A549 treated with Hydrocortisone at 1 μM for 4 hours (cell line): Measurements from ENCODE around the gene DLST. TPM values are rescaled to one million over a fixed set of nuclear protein-coding genes. Genes with fewer than 3 reads are reported as not detected.

ENCODE experiments used
- total RNA-seq: library from RNA; stranded (reverse); fragments of 200-300 nt; extraction: Qiagen RNA extraction; gene quantifications from 5 replicates; pipeline ENCODE4 v1.2.3, GENCODE V29; 2022

Gene DLST
- 96.3 to 116 TPM (median 100 TPM) in 5 replicates for total RNA-seq

GRCh38 chr14:74881431-74882102, at the start of gene DLST:
TSS of gene DLST (plus strand) at chr14:74881916. CDS start at chr14:74881954, 38 bp downstream.

GRCh38 chr14:74875941-74876913, 5.5 kb upstream of the DLST start, which contains the start of gene PROX2:
TSS of gene PROX2 (minus strand) at chr14:74876145. CDS start at chr14:74863834, 12,311 bp downstream.

GRCh38 chr14:74922752-74923401, 41.2 kb downstream of the DLST start, which contains the start of gene RPS6KL1:
TSS of gene RPS6KL1 (minus strand) at chr14:74923260. CDS start at chr14:74921541, 1,719 bp downstream.

Other genes with a start within 250 kb of the DLST start
- gene AREL1, start 168.8 kb upstream of the DLST start, total RNA-seq, result 20.8 to 28.0 TPM (median 25.2 TPM) in 5 replicates
- gene FCF1, start 168.8 kb upstream of the DLST start, total RNA-seq, result 38.5 to 80.2 TPM (median 46.5 TPM) in 5 replicates
- 31.9 to 50.3 TPM (median 35.0 TPM) in 5 replicates for gene YLPM1, start 118.6 kb upstream of the DLST start, total RNA-seq
- not detected in 5 replicates for gene PROX2, start 5.8 kb upstream of the DLST start, total RNA-seq
- gene RPS6KL1, start 41.3 kb downstream of the DLST start, total RNA-seq, result 0.21 to 0.67 TPM (median 0.45 TPM) in 5 replicates
- gene PGF, start 73.7 kb downstream of the DLST start, total RNA-seq, result 3.9 to 5.7 TPM (median 4.5 TPM) in 5 replicates
- gene EIF2B2, start 121.0 kb downstream of the DLST start, total RNA-seq, result 74.2 to 82.7 TPM (median 77.2 TPM) in 5 replicates
- gene MLH3, start 169.6 kb downstream of the DLST start, total RNA-seq, result 17.5 to 21.9 TPM (median 21.0 TPM) in 5 replicates
- gene ACYP1, start 182.1 kb downstream of the DLST start, total RNA-seq, result 23.7 to 30.3 TPM (median 25.5 TPM) in 5 replicates
- 4.5 to 5.6 TPM (median 4.7 TPM) in 5 replicates for gene ZC2HC1C, start 187.7 kb downstream of the DLST start, total RNA-seq
- gene NEK9, start 245.1 kb downstream of the DLST start, total RNA-seq, result 32.2 to 37.4 TPM (median 35.8 TPM) in 5 replicates